Astrocyte of the cerebellum (primary cell): ENCODE measurements around the gene PARVA.

ENCODE experiments used
- DNase-seq: peaks from one replicate; pipeline ENCODE4 v3.0.0-alpha.2; 2011; ENCODE audit warnings: low read depth
- H3K4me3 ChIP-seq: 2 replicates; pipeline ENCODE4 v1.5.1; 2011; ENCODE audit warnings: mild to moderate bottlenecking, low read depth, low read length, moderate library complexity
- in situ Hi-C: cut with HindIII; loops from 2 replicates; pipeline ENCODE4 v1.10.0; 2017; ENCODE audit warnings: low sequenced_read_pairs
- TF ChIP-seq, protein P1 (sequence below): IDR thresholded peaks from 2 replicates; pipeline ENCODE4 v1.5.1; 2012; ENCODE audit warnings: low read length, low read depth, moderate library complexity, mild to moderate bottlenecking; ENCODE audit errors: missing control alignments

The PARVA gene

DNA sequence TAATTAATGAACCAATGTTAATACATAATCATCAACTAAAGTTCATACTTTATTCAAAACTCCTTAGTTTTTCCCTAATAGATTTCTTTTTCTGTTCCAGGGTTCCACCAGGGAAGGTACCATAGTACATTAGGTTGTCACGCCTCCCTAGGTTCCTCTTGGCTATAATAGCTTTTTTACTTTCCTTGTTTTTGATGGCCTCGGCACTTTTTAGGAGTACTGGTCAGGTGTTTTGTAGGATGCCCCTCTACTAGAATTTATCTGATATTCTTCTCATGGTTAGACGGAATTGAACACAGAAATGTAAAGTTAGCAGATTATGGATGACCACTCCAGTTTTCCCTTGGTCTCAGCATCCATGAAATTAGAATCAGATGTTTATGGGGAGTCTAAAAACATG lies 34.0 kb downstream of the PARVA start:
- DNase-seq, result no peak
- in situ Hi-C loops, result loop anchor here (5.0 kb wide), 1 partner anchor 71 kb away; no protein-coding TSS in a partner anchor

DNA sequence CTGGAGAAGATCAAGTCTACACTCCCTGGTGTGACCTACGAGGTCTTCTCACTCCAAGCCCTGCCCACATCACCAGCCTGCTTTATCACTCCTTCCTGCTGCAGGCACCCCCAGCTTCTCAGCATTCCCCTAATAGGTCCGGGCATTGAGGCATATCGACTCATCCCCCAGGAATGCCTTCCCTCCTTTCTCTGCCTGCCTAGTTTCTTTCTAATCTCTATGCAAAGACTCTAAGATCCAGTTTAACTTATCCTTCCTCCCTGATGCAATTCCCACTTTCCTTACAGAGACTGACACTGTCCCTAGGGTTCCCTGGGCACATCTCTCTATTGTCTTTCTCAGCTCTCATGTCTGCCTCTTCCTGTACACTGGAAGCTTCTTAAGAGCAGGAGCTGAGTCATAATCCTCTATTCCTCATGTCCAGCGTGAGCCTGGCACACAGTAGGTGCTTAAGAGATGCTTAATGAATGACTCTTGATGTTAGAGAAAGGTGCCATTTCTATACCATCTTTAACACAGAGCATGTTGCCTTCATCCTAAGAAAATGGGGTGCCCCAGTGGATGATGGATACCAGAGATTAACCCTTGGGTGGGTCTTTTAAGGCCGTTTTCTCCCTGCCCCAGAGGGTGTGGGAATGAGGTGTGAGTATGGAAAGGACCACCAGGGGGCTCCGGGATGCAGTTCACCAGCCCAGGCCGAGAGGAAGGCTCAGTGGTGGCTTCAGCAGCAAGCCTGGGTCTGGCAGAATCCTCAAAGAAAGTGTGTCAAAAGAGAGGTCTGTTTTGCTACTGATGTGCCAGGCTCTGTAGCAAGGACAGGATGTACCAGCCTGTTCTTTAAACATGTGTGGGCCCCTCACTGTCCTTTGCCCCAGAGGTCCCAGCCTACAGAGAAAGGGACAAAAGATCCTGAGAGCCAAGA lies 34.7 kb downstream of the PARVA start:
- H3K4me3 ChIP-seq, result no peak overlapping the region
- in situ Hi-C loops, result loop anchor here (5.0 kb wide), 1 partner anchor 70 kb away; no protein-coding TSS in a partner anchor
- TF ChIP-seq, protein P1, sequence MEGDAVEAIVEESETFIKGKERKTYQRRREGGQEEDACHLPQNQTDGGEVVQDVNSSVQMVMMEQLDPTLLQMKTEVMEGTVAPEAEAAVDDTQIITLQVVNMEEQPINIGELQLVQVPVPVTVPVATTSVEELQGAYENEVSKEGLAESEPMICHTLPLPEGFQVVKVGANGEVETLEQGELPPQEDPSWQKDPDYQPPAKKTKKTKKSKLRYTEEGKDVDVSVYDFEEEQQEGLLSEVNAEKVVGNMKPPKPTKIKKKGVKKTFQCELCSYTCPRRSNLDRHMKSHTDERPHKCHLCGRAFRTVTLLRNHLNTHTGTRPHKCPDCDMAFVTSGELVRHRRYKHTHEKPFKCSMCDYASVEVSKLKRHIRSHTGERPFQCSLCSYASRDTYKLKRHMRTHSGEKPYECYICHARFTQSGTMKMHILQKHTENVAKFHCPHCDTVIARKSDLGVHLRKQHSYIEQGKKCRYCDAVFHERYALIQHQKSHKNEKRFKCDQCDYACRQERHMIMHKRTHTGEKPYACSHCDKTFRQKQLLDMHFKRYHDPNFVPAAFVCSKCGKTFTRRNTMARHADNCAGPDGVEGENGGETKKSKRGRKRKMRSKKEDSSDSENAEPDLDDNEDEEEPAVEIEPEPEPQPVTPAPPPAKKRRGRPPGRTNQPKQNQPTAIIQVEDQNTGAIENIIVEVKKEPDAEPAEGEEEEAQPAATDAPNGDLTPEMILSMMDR, result peak; percentile 85
- peak; percentile 73 for DNase-seq

More for the DNA sequence above, 34.0 kb downstream of the PARVA start:
- TF ChIP-seq, protein P1, result no peak
- H3K4me3 ChIP-seq, result no peak overlapping the region

DNA sequence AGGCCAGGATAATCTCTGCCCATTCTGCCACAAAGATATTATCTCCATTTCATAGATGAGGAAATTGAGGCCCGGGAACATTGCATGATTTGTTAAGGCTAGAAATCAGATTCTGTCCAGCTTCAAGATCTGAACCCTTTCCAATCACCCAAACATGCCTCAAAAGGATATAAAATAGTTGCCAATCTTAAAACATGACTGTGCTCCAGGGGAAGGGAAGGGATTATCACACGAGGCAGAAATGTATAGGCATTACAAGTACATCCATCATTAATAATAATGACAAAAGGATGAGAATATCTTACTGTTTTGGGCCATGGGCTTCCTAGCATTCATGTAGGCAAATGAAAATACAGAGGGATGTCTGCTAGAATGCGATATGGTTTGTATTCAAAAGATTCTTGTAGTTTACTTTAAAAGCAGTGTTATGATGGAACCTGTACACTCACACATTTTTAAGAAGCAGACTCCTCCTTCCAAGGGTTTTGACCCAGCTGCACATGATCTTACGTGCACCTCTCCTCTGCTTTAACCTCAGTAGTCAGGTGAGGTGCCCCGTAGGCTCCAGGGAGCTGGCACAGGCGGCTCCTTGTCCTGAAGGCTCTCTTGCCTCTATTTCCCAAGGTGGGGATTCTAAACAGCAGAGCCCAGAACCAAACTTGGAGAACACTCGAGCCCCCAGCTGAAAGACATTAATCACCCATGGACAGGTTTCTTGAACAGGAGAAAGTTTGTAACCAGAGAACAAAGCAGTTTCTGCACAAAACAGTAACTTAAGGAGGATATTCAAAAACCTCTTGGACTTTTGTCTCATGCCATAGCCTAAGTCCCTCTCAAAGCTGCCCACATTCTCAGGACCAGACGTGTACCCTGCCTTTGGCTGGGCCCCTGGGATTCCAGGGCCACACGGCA lies 36.0 kb downstream of the PARVA start:
- in situ Hi-C loops, result loop anchor here (5.0 kb wide), 1 partner anchor 69 kb away; no protein-coding TSS in a partner anchor
- no peak for DNase-seq
- H3K4me3 ChIP-seq, result no peak overlapping the region
- TF ChIP-seq, protein P1, result no peak

DNA sequence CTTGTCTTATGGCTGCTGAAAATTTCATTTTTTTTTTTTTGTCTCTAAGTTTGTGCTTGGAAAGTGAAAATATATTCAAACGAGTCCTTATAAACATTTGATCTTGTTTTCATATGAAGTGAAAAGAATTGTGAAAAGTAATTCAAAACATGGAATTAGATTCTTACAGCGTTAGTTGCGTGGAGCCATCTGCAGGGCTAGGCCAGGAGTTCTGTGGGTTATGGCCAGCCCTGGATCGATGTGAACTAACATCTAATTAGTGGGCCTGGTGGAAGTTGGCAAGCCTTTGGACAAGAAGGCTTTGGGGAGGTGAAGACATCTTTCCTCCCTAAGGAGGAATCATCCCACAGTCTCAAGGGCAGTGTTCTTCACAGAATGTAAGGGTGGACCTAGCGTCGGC lies 37.2 kb downstream of the PARVA start:
- in situ Hi-C loops, result loop anchor here (5.0 kb wide), 1 partner anchor 68 kb away; no protein-coding TSS in a partner anchor
- no peak for DNase-seq
- H3K4me3 ChIP-seq, result no peak overlapping the region
- TF ChIP-seq, protein P1, result no peak

DNA sequence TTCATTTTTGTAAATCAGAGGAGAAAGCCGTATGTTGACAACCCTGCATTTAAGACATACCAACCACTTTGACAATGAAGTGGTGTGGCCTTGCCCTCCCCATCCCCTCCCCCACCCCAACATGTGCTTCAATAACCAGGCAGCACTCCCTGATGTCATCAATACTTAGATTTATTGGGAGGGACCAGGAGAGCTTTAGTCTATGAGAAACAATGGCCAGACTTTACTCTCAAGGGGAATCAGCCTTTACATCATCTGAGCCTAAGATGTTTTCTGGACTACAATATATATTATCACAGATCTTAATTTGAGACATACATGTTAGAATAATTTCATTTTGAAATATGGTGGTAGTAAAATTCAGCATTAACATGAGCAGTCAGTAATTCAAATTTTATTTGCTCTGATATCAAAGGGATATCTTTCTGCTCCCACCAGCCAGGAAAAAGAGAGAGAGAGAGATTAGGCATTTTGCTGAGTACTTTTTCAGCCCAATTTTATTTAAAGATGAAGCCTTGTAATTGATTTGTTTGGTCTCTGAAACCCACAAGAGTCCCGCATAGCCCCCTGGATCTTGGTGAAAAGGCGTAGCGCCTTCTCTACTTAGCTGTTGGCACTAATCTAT lies 38.1 kb downstream of the PARVA start:
- no peak overlapping the region for H3K4me3 ChIP-seq
- TF ChIP-seq, protein P1, result no peak
- in situ Hi-C loops, result no loop called here
- DNase-seq, result no peak

DNA sequence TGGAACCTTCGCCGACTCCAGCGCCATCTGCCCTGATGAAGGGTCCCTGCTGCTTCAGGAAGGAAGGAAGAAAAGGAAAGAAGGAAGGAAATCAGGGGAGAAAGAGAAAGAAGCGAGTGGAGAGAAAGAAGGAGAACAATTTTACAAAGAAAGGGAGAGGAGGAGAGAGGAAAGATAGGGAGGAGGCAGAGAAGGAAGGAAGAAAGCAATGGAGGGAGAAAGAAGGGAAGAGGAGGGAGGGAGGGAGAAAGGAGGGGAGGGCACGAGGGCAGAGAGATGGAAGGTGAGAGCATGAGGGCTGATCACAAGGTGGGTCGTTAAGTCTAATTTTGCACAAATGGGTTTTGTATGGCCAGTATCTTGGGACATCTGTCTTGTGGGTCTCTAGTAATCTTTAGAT lies 39.2 kb downstream of the PARVA start:
- in situ Hi-C loops, result no loop called here
- H3K4me3 ChIP-seq, result no peak overlapping the region
- DNase-seq, result no peak
- TF ChIP-seq, protein P1, result no peak
